ENCODE results near the gene RAB29.

Gene RAB29

GRCh38 chr1:205804605-205805004 is 29.3 kb upstream of the RAB29 start:
- ATAC-seq (ENCODE audit: low read depth) = no peak
- H3K4me3 ChIP-seq (ENCODE audit: severe bottlenecking) = no peak overlapping the region
- H3K9me3 ChIP-seq (ENCODE audit: severe bottlenecking) = no peaks in the 10 kb centered on the region
- H3K4me1 ChIP-seq (ENCODE audit: insufficient read depth, poor library complexity, severe bottlenecking) = peaks cover 5% of the 10 kb centered on the region
- no peak overlapping the region for H3K27ac ChIP-seq (ENCODE audit: poor library complexity, severe bottlenecking)
- DNase-seq (ENCODE audit: low spot score) = no peak
- H3K27me3 ChIP-seq (ENCODE audit: insufficient read depth, poor library complexity, severe bottlenecking) = no peaks in the 10 kb centered on the region
- H3K36me3 ChIP-seq (ENCODE audit: low read depth) = peaks cover 8% of the 10 kb centered on the region
- TF ChIP-seq CTCF (IDR thresholded peaks at IDR 0.05; ENCODE audit: poor library complexity, severe bottlenecking) = no peak

GRCh38 chr1:205803986-205804385 is 28.7 kb upstream of the RAB29 start:
- no peak for TF ChIP-seq CTCF (IDR thresholded peaks at IDR 0.05; ENCODE audit: poor library complexity, severe bottlenecking)
- Histone ChIP-seq H3K4me1 (ENCODE audit: insufficient read depth, poor library complexity, severe bottlenecking) (peaks cover 5% of the 10 kb centered on the region), H3K27ac (ENCODE audit: poor library complexity, severe bottlenecking) (no peak overlapping the region), H3K9me3 (ENCODE audit: severe bottlenecking) (no peaks in the 10 kb centered on the region), H3K27me3 (ENCODE audit: insufficient read depth, poor library complexity, severe bottlenecking) (no peaks in the 10 kb centered on the region), H3K36me3 (ENCODE audit: low read depth) (peaks cover 3% of the 10 kb centered on the region), H3K4me3 (ENCODE audit: severe bottlenecking) (no peak overlapping the region)
- DNase-seq (ENCODE audit: low spot score) (no peak), ATAC-seq (ENCODE audit: low read depth) (no peak)

GRCh38 chr1:205802060-205802459 is 26.8 kb upstream of the RAB29 start:
- Histone ChIP-seq H3K4me3 (ENCODE audit: severe bottlenecking) (no peak overlapping the region), H3K27ac (ENCODE audit: poor library complexity, severe bottlenecking) (no peak overlapping the region), H3K36me3 (ENCODE audit: low read depth) (peaks cover 11% of the 10 kb centered on the region), H3K27me3 (ENCODE audit: insufficient read depth, poor library complexity, severe bottlenecking) (no peaks in the 10 kb centered on the region), H3K4me1 (ENCODE audit: insufficient read depth, poor library complexity, severe bottlenecking) (peaks cover 5% of the 10 kb centered on the region), H3K9me3 (ENCODE audit: severe bottlenecking) (no peaks in the 10 kb centered on the region)
- no peak for ATAC-seq (ENCODE audit: low read depth)
- no peak for DNase-seq (ENCODE audit: low spot score)
- no peak for TF ChIP-seq CTCF (IDR thresholded peaks at IDR 0.05; ENCODE audit: poor library complexity, severe bottlenecking)

- DNase-seq (ENCODE audit: low spot score) = no peak
- Histone ChIP-seq H3K4me1 (ENCODE audit: insufficient read depth, poor library complexity, severe bottlenecking) (peaks cover 5% of the 10 kb centered on the region), H3K27ac (ENCODE audit: poor library complexity, severe bottlenecking) (no peak overlapping the region), H3K4me3 (ENCODE audit: severe bottlenecking) (no peak overlapping the region), H3K9me3 (ENCODE audit: severe bottlenecking) (no peaks in the 10 kb centered on the region), H3K36me3 (ENCODE audit: low read depth) (peaks cover 11% of the 10 kb centered on the region), H3K27me3 (ENCODE audit: insufficient read depth, poor library complexity, severe bottlenecking) (no peaks in the 10 kb centered on the region)
- no peak for TF ChIP-seq CTCF (IDR thresholded peaks at IDR 0.05; ENCODE audit: poor library complexity, severe bottlenecking)
- no peak for ATAC-seq (ENCODE audit: low read depth)
These were observed 25.9 kb upstream of the RAB29 start for GRCh38 chr1:205800981-205801703.

GRCh38 chr1:205800427-205800826 is 25.1 kb upstream of the RAB29 start:
- ATAC-seq (ENCODE audit: low read depth) (no peak), DNase-seq (ENCODE audit: low spot score) (no peak)
- peaks cover 11% of the 10 kb centered on the region for H3K36me3 ChIP-seq (ENCODE audit: low read depth)
- H3K9me3 ChIP-seq (ENCODE audit: severe bottlenecking) = no peaks in the 10 kb centered on the region
- no peak for TF ChIP-seq CTCF (IDR thresholded peaks at IDR 0.05; ENCODE audit: poor library complexity, severe bottlenecking)
- H3K27me3 ChIP-seq (ENCODE audit: insufficient read depth, poor library complexity, severe bottlenecking) = no peaks in the 10 kb centered on the region
- H3K4me3 ChIP-seq (ENCODE audit: severe bottlenecking) = no peak overlapping the region
- no peak overlapping the region for H3K27ac ChIP-seq (ENCODE audit: poor library complexity, severe bottlenecking)
- peaks cover 1% of the 10 kb centered on the region for H3K4me1 ChIP-seq (ENCODE audit: insufficient read depth, poor library complexity, severe bottlenecking)

Measured in RWPE2 (cell line).